ENCODE results near the gene CABP4. TPM values are rescaled to one million over a fixed set of nuclear protein-coding genes. Genes with fewer than 3 reads are reported as not detected.
"Not testable (repeated sequence)": the region's sequence is repeated elsewhere in the genome, so short reads cannot be mapped to it uniquely, and the experiment has no call there.

The CABP4 gene
- total and polyA plus RNA-seq, 2 donors (not counting 1 experiment from before 2014, with no cell fraction given), result 3.2 to 5.2 TPM

- H3K4me2 ChIP-seq (replicated peaks; ENCODE audit: low read depth, low read length, poor library complexity, severe bottlenecking), result no peak overlapping the region
- 91% methylated on average over 5 of the region's 7 CpGs for WGBS (ENCODE audit: insufficient coverage)
- Mint-ChIP-seq H3K9me3 (ENCODE audit: insufficient read depth) (no peaks in the 10 kb centered on the region), H3K27ac (no peak overlapping the region), H3K4me1 (peaks cover 19% of the 10 kb centered on the region), H3K27me3 (no peaks in the 10 kb centered on the region), H3K4me3 (no peak overlapping the region)
- peaks cover 12 to 21% of the 10 kb centered on the region in 2 donors for H3K4me1 ChIP-seq (ENCODE audit: control insufficient read depth in 2 of 2, insufficient read depth in 2 of 2, low read length in 2 of 2)
- CTCF ChIA-PET, result interaction anchor here (0.7 to 1.4 kb wide), 2 partner anchors 9 to 66 kb away, joined by 3 to 4 read pairs; no protein-coding TSS in a partner anchor
- no peaks in the 10 kb centered on the region for H3K27me3 ChIP-seq (replicated peaks in 1 of 4; ENCODE audit: control extremely low read depth in 1 of 4, control insufficient read depth in 3 of 4, insufficient read depth in 4 of 4, low read length in 3 of 4)
- no peaks in the 10 kb centered on the region for H3K9me3 ChIP-seq (ENCODE audit: control extremely low read depth in 1 of 3, control insufficient read depth in 2 of 3, insufficient read depth in 1 of 3, low read length in 2 of 3)
- POLR2A ChIA-PET, result interaction anchor here (0.6 to 10.4 kb wide), 3 partner anchors 24 to 71 kb away, joined by 3 to 215 read pairs (median 6); partner anchors contain the start of genes PPP1CA and PTPRCAP
- DNase-seq (no peak), ATAC-seq (ENCODE audit: low read depth) (no peak)
- H3K4me3 ChIP-seq (ENCODE audit: control extremely low read depth in 1 of 5, extremely low read depth in 1 of 5, insufficient read depth in 1 of 5, low read depth in 2 of 5, low read length in 4 of 5), result no peak overlapping the region
- no peak for TF ChIP-seq CTCF (IDR thresholded peaks at IDR 0.05)
- no peak for TF ChIP-seq EZH2 (IDR thresholded peaks at IDR 0.05; ENCODE audit: borderline replicate concordance, insufficient read depth, low read depth, low read length, poor library complexity, severe bottlenecking)
- intact Hi-C loops (cut with micrococcal nuclease), result no loop called here
- no peak overlapping the region for H2AFZ ChIP-seq (ENCODE audit: insufficient read depth, low read depth, low read length, poor library complexity, severe bottlenecking)
- H3K79me2 ChIP-seq (ENCODE audit: control insufficient read depth, insufficient read depth, low read length), result peaks cover 15% of the 10 kb centered on the region
- no peak overlapping the region for H3K27ac ChIP-seq (ENCODE audit: low read length in 2 of 2)
- peaks cover 9% of the 10 kb centered on the region for H4K20me1 ChIP-seq (ENCODE audit: control insufficient read depth, insufficient read depth, low read length, poor library complexity, severe bottlenecking)
- no peak overlapping the region for H3K9ac ChIP-seq (ENCODE audit: low read length)
- H3K36me3 ChIP-seq (replicated peaks in 1 of 2; ENCODE audit: control extremely low read depth in 1 of 2, control insufficient read depth in 1 of 2, extremely low read depth in 1 of 2, insufficient read depth in 2 of 2, low read length in 1 of 2), result no peaks in the 10 kb centered on the region
These were observed 17.7 kb downstream of the CABP4 start for GRCh38 chr11:67472882-67473281.

- H3K4me1 Mint-ChIP-seq; H2AFZ ChIP-seq (ENCODE audit: insufficient read depth, low read depth, low read length, poor library complexity, severe bottlenecking); H3K79me2 ChIP-seq (ENCODE audit: control insufficient read depth, insufficient read depth, low read length); H3K9me3 ChIP-seq (ENCODE audit: control extremely low read depth in 1 of 3, control insufficient read depth in 2 of 3, insufficient read depth in 1 of 3, low read length in 2 of 3); H3K9me3 Mint-ChIP-seq (ENCODE audit: insufficient read depth); H3K4me3 Mint-ChIP-seq; H3K4me2 ChIP-seq (replicated peaks; ENCODE audit: low read depth, low read length, poor library complexity, severe bottlenecking); H4K20me1 ChIP-seq (ENCODE audit: control insufficient read depth, insufficient read depth, low read length, poor library complexity, severe bottlenecking); ATAC-seq (ENCODE audit: low read depth); H3K27me3 ChIP-seq (replicated peaks in 1 of 4; ENCODE audit: control extremely low read depth in 1 of 4, control insufficient read depth in 3 of 4, insufficient read depth in 4 of 4, low read length in 3 of 4); H3K36me3 ChIP-seq (replicated peaks in 1 of 2; ENCODE audit: control extremely low read depth in 1 of 2, control insufficient read depth in 1 of 2, extremely low read depth in 1 of 2, insufficient read depth in 2 of 2, low read length in 1 of 2); H3K4me3 ChIP-seq (ENCODE audit: control extremely low read depth in 1 of 5, extremely low read depth in 1 of 5, insufficient read depth in 1 of 5, low read depth in 2 of 5, low read length in 4 of 5); H3K27me3 Mint-ChIP-seq; H3K4me1 ChIP-seq (ENCODE audit: control insufficient read depth in 2 of 2, insufficient read depth in 2 of 2, low read length in 2 of 2); H3K9ac ChIP-seq (ENCODE audit: low read length); H3K27ac ChIP-seq (ENCODE audit: low read length in 2 of 2); intact Hi-C loops (cut with micrococcal nuclease); DNase-seq: not testable (repeated sequence)
- ChIA-PET CTCF (interaction anchor here (1.1 to 1.5 kb wide), 2 partner anchors 75 to 126 kb away, joined by 3 to 4 read pairs; partner anchors contain the start of gene PPP1CA), POLR2A (interaction anchor here (0.5 to 1.6 kb wide), 3 partner anchors 8 to 18 kb away, joined by 3 to 4 read pairs (median 3); partner anchors contain the start of gene TMEM134)
- peak overlapping the region; percentile 15 for H3K27ac Mint-ChIP-seq
- 92% methylated on average over 7 of the region's 10 CpGs for WGBS (ENCODE audit: insufficient coverage)
These were observed 21.5 kb downstream of the CABP4 start for GRCh38 chr11:67476692-67477091.

- H3K9ac ChIP-seq (ENCODE audit: low read length); DNase-seq; H3K4me3 Mint-ChIP-seq; H3K27ac Mint-ChIP-seq; H2AFZ ChIP-seq (ENCODE audit: insufficient read depth, low read depth, low read length, poor library complexity, severe bottlenecking); H4K20me1 ChIP-seq (ENCODE audit: control insufficient read depth, insufficient read depth, low read length, poor library complexity, severe bottlenecking); H3K4me3 ChIP-seq (ENCODE audit: control extremely low read depth in 1 of 5, extremely low read depth in 1 of 5, insufficient read depth in 1 of 5, low read depth in 2 of 5, low read length in 4 of 5); H3K27ac ChIP-seq (ENCODE audit: low read length in 2 of 2); H3K36me3 ChIP-seq (replicated peaks in 1 of 2; ENCODE audit: control extremely low read depth in 1 of 2, control insufficient read depth in 1 of 2, extremely low read depth in 1 of 2, insufficient read depth in 2 of 2, low read length in 1 of 2); H3K27me3 Mint-ChIP-seq; H3K9me3 Mint-ChIP-seq (ENCODE audit: insufficient read depth); H3K4me1 ChIP-seq (ENCODE audit: control insufficient read depth in 2 of 2, insufficient read depth in 2 of 2, low read length in 2 of 2); H3K4me2 ChIP-seq (replicated peaks; ENCODE audit: low read depth, low read length, poor library complexity, severe bottlenecking); H3K9me3 ChIP-seq (ENCODE audit: control extremely low read depth in 1 of 3, control insufficient read depth in 2 of 3, insufficient read depth in 1 of 3, low read length in 2 of 3); H3K79me2 ChIP-seq (ENCODE audit: control insufficient read depth, insufficient read depth, low read length); ATAC-seq (ENCODE audit: low read depth); H3K27me3 ChIP-seq (replicated peaks in 1 of 4; ENCODE audit: control extremely low read depth in 1 of 4, control insufficient read depth in 3 of 4, insufficient read depth in 4 of 4, low read length in 3 of 4); H3K4me1 Mint-ChIP-seq; intact Hi-C loops (cut with micrococcal nuclease): not testable (repeated sequence)
- ChIA-PET CTCF (interaction anchor here (1.5 kb wide), 1 partner anchor 127 kb away, joined by 4 read pairs; no protein-coding TSS in a partner anchor), POLR2A (interaction anchor here (1.6 kb wide), 1 partner anchor 9 kb away, joined by 3 read pairs; the partner anchor contains the start of gene TMEM134)
- 100% methylated on average over 1 of the region's 16 CpGs for WGBS (ENCODE audit: insufficient coverage)
These were observed 22.3 kb downstream of the CABP4 start for GRCh38 chr11:67477344-67478050.

All from B cell (primary cell).